GM12878 (cell line): ENCODE measurements around the gene AGBL5. TPM values are rescaled to one million over a fixed set of nuclear protein-coding genes. Genes with fewer than 3 reads are reported as not detected.

ENCODE experiments used
- ATAC-seq: fragments of 200-7000 bp; cut with Tn5 transposase; 3 replicates; pipeline ENCODE4 v1.9.1; 2020; ENCODE audit warnings: mild to moderate bottlenecking, moderate library complexity
- BruUV-seq: library from RNA; stranded (reverse); fragments of 400-500 nt; replicated peaks from 2 replicates; lab custom pipeline; 2021; lab: Mats Ljungman, UMichigan
- CTCF ChIA-PET: fragments of 300-600 bp; sonication (Branson Sonifier 250); formaldehyde crosslinking; extraction: SDS; loops from one replicate; lab custom pipeline; 2021; ENCODE audit warnings: inconsistent platforms; lab: Yijun Ruan, JAX
- POLR2A ChIA-PET: fragments of 350-600 bp; formaldehyde crosslinking; extraction: SDS; loops from one replicate; lab custom pipeline; 2021; ENCODE audit warnings: inconsistent platforms; lab: Charles Lee
- RAD21 ChIA-PET: fragments of 300-600 bp; sonication (Branson Sonifier 250); formaldehyde crosslinking; loops from one replicate; lab custom pipeline; 2023; ENCODE audit warnings: antibody characterized with exemption; ENCODE audit not compliant: unreplicated experiment; lab: Charles Lee
- SMC1A ChIA-PET: fragments of 300-600 bp; sonication (Branson Sonifier 250); formaldehyde crosslinking; loops from one replicate; lab custom pipeline; 2023; ENCODE audit not compliant: unreplicated experiment, uncharacterized antibody; lab: Charles Lee
- DNase-seq: peaks from one replicate; pipeline ENCODE4 v3.0.0-alpha.2; 2011; ENCODE audit warnings: low read depth, low spot score
- FAIRE-seq: peaks from 3 replicates; lab custom pipeline; 2011; peaks lifted over from hg19 to GRCh38; lab: Jason Lieb, UNC
- H2AFZ ChIP-seq: 2 replicates; pipeline ENCODE4 v1.6.0; 2011; ENCODE audit warnings: low read depth, low read length, control low read depth; ENCODE audit not compliant: control insufficient read depth
- H3K27ac ChIP-seq: 2 replicates; pipeline ENCODE4 v1.5.1; 2011; ENCODE audit warnings: control low read depth; ENCODE audit not compliant: control insufficient read depth, insufficient read depth
- H3K27me3 ChIP-seq, 2 experiments: replicated peaks in 1 of 2; 2 replicates each; pipeline versions ENCODE4 v1.6.0 to v1.6.1; 2011; ENCODE audit warnings: low read length in 1 of 2; ENCODE audit not compliant: control insufficient read depth in 2 of 2, insufficient read depth in 2 of 2
- H3K36me3 ChIP-seq, 2 experiments: 2 replicates each; pipeline ENCODE4 v1.5.1; 2011; ENCODE audit warnings: low read length in 1 of 2; ENCODE audit not compliant: control insufficient read depth in 2 of 2, insufficient read depth in 2 of 2
- H3K4me1 ChIP-seq: 2 replicates; pipeline ENCODE4 v1.6.1; 2011; ENCODE audit warnings: mild to moderate bottlenecking, low read length, moderate library complexity, mixed read lengths; ENCODE audit not compliant: control insufficient read depth, insufficient read depth
- H3K4me2 ChIP-seq: 2 replicates; pipeline ENCODE4 v1.6.0; 2011; ENCODE audit warnings: control low read depth; ENCODE audit not compliant: control insufficient read depth, insufficient read depth
- H3K4me3 ChIP-seq: fragments of 200-600 bp; sonication (generic); 2 replicates; pipeline ENCODE4 v1.5.1; 2016
- H3K79me2 ChIP-seq: 2 replicates; pipeline ENCODE4 v1.6.0; 2011; ENCODE audit warnings: low read length; ENCODE audit not compliant: control insufficient read depth, insufficient read depth
- H3K9ac ChIP-seq: 2 replicates; pipeline ENCODE4 v1.8.0; 2011; ENCODE audit warnings: low read length, control low read depth, mixed read lengths; ENCODE audit not compliant: control insufficient read depth, insufficient read depth
- H3K9me3 ChIP-seq: replicated peaks from 3 replicates; pipeline ENCODE4 v1.5.1; 2011; ENCODE audit warnings: mild to moderate bottlenecking, low read length; ENCODE audit not compliant: control insufficient read depth, insufficient read depth
- H4K20me1 ChIP-seq: 2 replicates; pipeline ENCODE4 v1.6.0; 2011; ENCODE audit not compliant: control insufficient read depth, insufficient read depth
- BCL11A ChIP-seq: IDR thresholded peaks from 2 replicates; pipeline ENCODE4 v1.6.1; 2011; ENCODE audit warnings: low read depth, low read length
- E2F8 ChIP-seq: fragments of 450-650 bp; IDR thresholded peaks from 2 replicates; pipeline ENCODE4 v1.6.1; 2018; ENCODE audit warnings: mild to moderate bottlenecking, low read depth, moderate library complexity; ENCODE audit not compliant: partially characterized antibody
- FOS ChIP-seq: IDR thresholded peaks from 3 replicates; pipeline ENCODE4 v1.6.1; 2011; ENCODE audit warnings: borderline replicate concordance; ENCODE audit not compliant: insufficient read length; ENCODE audit errors: extremely low read depth
- HDAC2 ChIP-seq: fragments of 200-600 bp; sonication (generic); IDR thresholded peaks from 2 replicates; pipeline ENCODE4 v1.6.1; 2017
- IRF4 ChIP-seq: IDR thresholded peaks from 2 replicates; pipeline ENCODE4 v1.6.1; 2011; ENCODE audit warnings: low read depth, low read length
- PBX3 ChIP-seq: IDR thresholded peaks from 2 replicates; pipeline ENCODE4 v1.6.1; 2011; ENCODE audit warnings: mild to moderate bottlenecking, low read depth, low read length, moderate library complexity; ENCODE audit not compliant: insufficient replicate concordance
- PML ChIP-seq: IDR thresholded peaks from 2 replicates; pipeline ENCODE4 v1.6.1; 2012; ENCODE audit warnings: low read length, inconsistent platforms
- REST ChIP-seq: IDR thresholded peaks from 2 replicates; pipeline ENCODE4 v1.6.1; 2012; ENCODE audit warnings: mild to moderate bottlenecking, low read depth, low read length
- SMAD5 ChIP-seq: IDR thresholded peaks from 2 replicates; pipeline ENCODE4 v1.6.1; 2016; ENCODE audit warnings: antibody characterized with exemption, low read depth
- SUPT20H ChIP-seq: IDR thresholded peaks from 2 replicates; pipeline ENCODE4 v1.6.1; 2011; ENCODE audit warnings: low read depth, mild to moderate bottlenecking, low read length, moderate library complexity, borderline replicate concordance; ENCODE audit not compliant: control insufficient read depth
- SUZ12 ChIP-seq: fragments of 200-600 bp; sonication (generic); IDR thresholded peaks from one replicate; pipeline ENCODE4 v1.6.1; 2018; ENCODE audit warnings: antibody characterized with exemption, mild to moderate bottlenecking; ENCODE audit not compliant: unreplicated experiment
- TBL1XR1 ChIP-seq: IDR thresholded peaks from 2 replicates; pipeline ENCODE4 v1.6.1; 2012; ENCODE audit warnings: low read depth, low read length, improper control_type of control experiment
- TCF12 ChIP-seq: IDR thresholded peaks from 2 replicates; pipeline ENCODE4 v1.6.1; 2011; ENCODE audit warnings: low read depth, mild to moderate bottlenecking, low read length
- YY1 ChIP-seq: IDR thresholded peaks from 2 replicates; pipeline ENCODE4 v1.6.1; 2011; ENCODE audit warnings: low read depth, mild to moderate bottlenecking, low read length
- WGBS: methylation state at CpG from one replicate; pipeline ENCODE4 v1.1.6; 2016; ENCODE audit warnings: low lambda C conversion rate; ENCODE audit not compliant: insufficient replicate concordance, insufficient coverage; ENCODE audit errors: missing lambda C conversion rate; 5-methylcytosine and 5-hydroxymethylcytosine counted together
- in situ Hi-C: fragments of 300-500 bp; cut with MboI; formaldehyde crosslinking; loops from 9 replicates; pipeline ENCODE4 v1.14.3; 2018; ENCODE audit warnings: mixed read lengths
- intact Hi-C: fragments of 100-400 bp; cut with micrococcal nuclease; formaldehyde crosslinking; loops from one replicate; pipeline ENCODE4 v1.14.2; 2022; ENCODE audit not compliant: unreplicated experiment
- polyA plus RNA-seq, 11 experiments: library from polyadenylated mRNA; depleted of rRNA in 4 of 11; unstranded in 6 of 11; stranded (reverse) in 5 of 11; fragments of >200 nt; fragmentation: Nextera tagmentation in 4 of 11; fragmentation: Illumina TruSeq in 1 of 11; extraction: Ambion mirVana in 4 of 11; extraction: Trizol in 1 of 11; gene quantifications; 1 replicate in 1 of 11; 2 replicates in 10 of 11; pipeline versions ENCODE4 v1.2.1 to v1.2.3, GENCODE V29; 2011 to 2016; ENCODE audit warnings: inconsistent platforms in 2 of 11, missing spikeins in 2 of 11, low read depth in 1 of 11
- total RNA-seq, 4 experiments: library from RNA; depleted of rRNA in 3 of 4; stranded (reverse); fragments of >200 nt in 3 of 4; fragmentation: Illumina TruSeq in 1 of 4; extraction: Trizol in 1 of 4; gene quantifications; 2 replicates each; pipeline versions ENCODE4 v1.2.1 to v1.2.3, GENCODE V29; 2013 to 2021

The AGBL5 gene
- total and polyA plus RNA-seq, 10 of the 15 experiments (the other 5 are each of a cell fraction or from before 2014, with no cell fraction given): 1.9 to 28.5 (median 19.5) TPM

GRCh38 chr2:27088634-27089033 is 37.2 kb downstream of the AGBL5 start:
- Histone ChIP-seq H2AFZ (no peak overlapping the region), H3K4me2 (no peak overlapping the region), H3K36me3 (no peaks in the 10 kb centered on the region), H4K20me1 (no peaks in the 10 kb centered on the region), H3K4me1 (peaks cover 11% of the 10 kb centered on the region; the same call in 1 of the 2 replicates), H3K27me3 (no peaks in the 10 kb centered on the region), H3K79me2 (no peaks in the 10 kb centered on the region), H3K4me3 (no peak overlapping the region), H3K9me3 (no peaks in the 10 kb centered on the region), H3K27ac (no peak overlapping the region), H3K9ac (no peak overlapping the region)
- POLR2A ChIA-PET: no interaction called here
- CTCF ChIA-PET: interaction anchor here (1.1 to 8.6 kb wide), 4 partner anchors 14 to 215 kb away, joined by 8 to 85 read pairs (median 16); no protein-coding TSS in a partner anchor
- no peak for DNase-seq
- no peak for FAIRE-seq
- in situ Hi-C loops (loop anchor here (10.0 kb wide), 1 partner anchor 124 kb away; no protein-coding TSS in a partner anchor), intact Hi-C loops (no loop called here)
- WGBS: 60% methylated on average over 6 of the region's 6 CpGs
- ATAC-seq: no peak
- TF ChIP-seq TBL1XR1 (no peak), HDAC2 (no peak), SUZ12 (no peak), YY1 (no peak), REST (no peak), PBX3 (no peak), SUPT20H (no peak), IRF4 (no peak), BCL11A (no peak), FOS (no peak), SMAD5 (no peak), PML (no peak), TCF12 (no peak), E2F8 (no peak)
- RAD21 ChIA-PET: interaction anchor here (1.0 to 2.2 kb wide), 4 partner anchors 35 to 192 kb away, joined by 3 to 14 read pairs (median 3); partner anchors contain the start of gene ABHD1
- BruUV-seq: no TSS peak
- SMC1A ChIA-PET: interaction anchor here (1.9 kb wide), 1 partner anchor 9 kb away, joined by 8 read pairs; no protein-coding TSS in a partner anchor
